Measurements from ENCODE around the gene IFNA17.
"Not testable (repeated sequence)": the region's sequence is repeated elsewhere in the genome, so short reads cannot be mapped to it uniquely, and the experiment has no call there.

GRCh38 chr9:21194867-21195776 lies 32.9 kb downstream of the IFNA17 start:
- TF ChIP-seq TAF1 (IDR thresholded peaks at IDR 0.05; ENCODE audit: borderline replicate concordance, low read depth, low read length); POLR2AphosphoS5 (IDR thresholded peaks at IDR 0.05; ENCODE audit: low read depth, low read length); POLR2A (IDR thresholded peaks at IDR 0.05; ENCODE audit: low read depth, low read length): not testable (repeated sequence)
